AG09319 (cell line): ENCODE measurements around the gene TMPRSS5.

Experiments
- DNase-seq: peaks from one replicate; pipeline ENCODE4 v3.0.0-alpha.2; 2010; ENCODE audit warnings: low read depth; ENCODE audit errors: extremely low read depth
- TF ChIP-seq, protein P1 (sequence below): IDR thresholded peaks from 2 replicates; pipeline ENCODE4 v1.5.1; 2011; ENCODE audit warnings: low read depth, mild to moderate bottlenecking, inconsistent platforms, low read length, moderate library complexity

The TMPRSS5 gene

DNA sequence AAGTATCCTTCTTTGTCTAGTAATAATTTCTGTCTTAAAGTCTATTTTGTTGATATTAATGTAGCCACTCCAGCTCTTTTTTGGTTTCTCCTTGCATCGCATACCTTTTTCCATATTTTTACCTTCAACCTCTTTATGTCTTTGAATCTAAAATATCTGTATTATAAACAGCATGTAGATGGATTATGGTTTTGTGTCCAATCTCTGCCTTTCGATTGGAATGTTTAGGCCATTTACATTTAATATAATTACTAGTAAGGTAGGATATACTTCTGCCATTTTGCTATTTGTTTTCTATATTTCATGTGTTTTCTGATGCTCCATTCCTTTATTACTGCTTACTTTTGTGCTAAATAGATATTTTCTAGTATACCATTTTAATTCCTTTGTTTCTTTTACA is 39.5 kb downstream of the TMPRSS5 start:
- DNase-seq, result no peak
- TF ChIP-seq, protein P1, sequence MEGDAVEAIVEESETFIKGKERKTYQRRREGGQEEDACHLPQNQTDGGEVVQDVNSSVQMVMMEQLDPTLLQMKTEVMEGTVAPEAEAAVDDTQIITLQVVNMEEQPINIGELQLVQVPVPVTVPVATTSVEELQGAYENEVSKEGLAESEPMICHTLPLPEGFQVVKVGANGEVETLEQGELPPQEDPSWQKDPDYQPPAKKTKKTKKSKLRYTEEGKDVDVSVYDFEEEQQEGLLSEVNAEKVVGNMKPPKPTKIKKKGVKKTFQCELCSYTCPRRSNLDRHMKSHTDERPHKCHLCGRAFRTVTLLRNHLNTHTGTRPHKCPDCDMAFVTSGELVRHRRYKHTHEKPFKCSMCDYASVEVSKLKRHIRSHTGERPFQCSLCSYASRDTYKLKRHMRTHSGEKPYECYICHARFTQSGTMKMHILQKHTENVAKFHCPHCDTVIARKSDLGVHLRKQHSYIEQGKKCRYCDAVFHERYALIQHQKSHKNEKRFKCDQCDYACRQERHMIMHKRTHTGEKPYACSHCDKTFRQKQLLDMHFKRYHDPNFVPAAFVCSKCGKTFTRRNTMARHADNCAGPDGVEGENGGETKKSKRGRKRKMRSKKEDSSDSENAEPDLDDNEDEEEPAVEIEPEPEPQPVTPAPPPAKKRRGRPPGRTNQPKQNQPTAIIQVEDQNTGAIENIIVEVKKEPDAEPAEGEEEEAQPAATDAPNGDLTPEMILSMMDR, result no peak

GRCh38 chr11:113664981-113665710 is 41.0 kb downstream of the TMPRSS5 start:
- TF ChIP-seq, protein P1, result no peak
- no peak for DNase-seq

GRCh38 chr11:113664069-113664980 is 41.8 kb downstream of the TMPRSS5 start:
- DNase-seq, result no peak
- TF ChIP-seq, protein P1, result no peak

- no peak for DNase-seq
These were observed 42.5 kb downstream of the TMPRSS5 start for GRCh38 chr11:113663567-113663966.

DNA sequence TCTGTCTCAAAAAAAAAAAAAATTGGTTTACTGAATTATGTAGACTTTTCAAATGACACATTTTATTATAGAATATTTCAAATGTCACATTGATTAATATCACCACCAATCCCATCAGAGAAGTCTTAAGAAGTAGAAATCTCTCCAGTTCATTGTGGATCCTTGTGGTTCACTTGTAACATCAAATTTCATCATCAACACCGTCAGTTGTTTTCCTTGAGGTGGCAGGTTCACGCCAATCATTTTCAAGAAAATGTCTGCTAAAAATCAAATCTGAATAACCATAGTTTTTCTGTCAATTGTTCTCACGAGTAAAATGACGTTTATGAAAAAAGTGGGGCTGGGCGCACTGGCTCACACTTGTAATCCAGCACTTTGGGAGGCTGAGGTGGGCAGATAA is 50.3 kb downstream of the TMPRSS5 start:
- no peak for DNase-seq
- TF ChIP-seq, protein P1, result no peak

More at GRCh38 chr11:113663567-113663966, 42.5 kb downstream of the TMPRSS5 start:
- TF ChIP-seq, protein P1, result no peak

GRCh38 chr11:113651023-113651422 is 55.1 kb downstream of the TMPRSS5 start:
- DNase-seq, result no peak
- TF ChIP-seq, protein P1, result no peak

DNA sequence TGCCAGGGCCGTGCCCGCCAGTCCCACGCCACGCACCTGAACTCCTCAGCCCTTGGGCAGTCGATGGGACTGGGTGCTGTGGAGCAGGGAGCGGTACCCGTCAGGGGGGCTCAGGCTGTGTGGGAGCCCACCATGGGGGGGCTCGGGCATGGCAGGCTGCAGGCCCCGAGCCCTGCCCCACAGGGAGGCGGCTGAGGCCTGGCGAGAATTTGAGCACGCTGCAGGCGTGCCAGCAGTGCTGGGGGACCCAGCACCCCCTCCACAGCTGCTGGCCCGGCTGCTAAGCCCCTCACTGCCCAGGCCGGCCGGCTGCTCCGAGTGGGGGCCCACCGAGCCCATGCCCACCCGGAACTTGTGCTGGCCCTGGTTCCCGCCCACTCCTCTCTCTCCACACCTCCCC is 56.8 kb downstream of the TMPRSS5 start:
- DNase-seq, result no peak
- TF ChIP-seq, protein P1, result no peak
